ENCODE results near the gene STAT1. TPM values are rescaled to one million over a fixed set of nuclear protein-coding genes. Genes with fewer than 3 reads are reported as not detected.

STAT1 gene
- total RNA-seq, 1 experiment from 2014 or later: 32.5 TPM

- Histone ChIP-seq H4K20me1 (ENCODE audit: insufficient read depth) (no peaks in the 10 kb centered on the region), H3K9me2 (ENCODE audit: insufficient read depth) (no peaks in the 10 kb centered on the region), H3K36me3 (ENCODE audit: low read depth) (no peaks in the 10 kb centered on the region), H3K27me3 (ENCODE audit: insufficient read depth, low read depth) (no peaks in the 10 kb centered on the region), H3K4me2 (no peak overlapping the region), H3K4me1 (replicated peaks; ENCODE audit: insufficient read depth) (0 out of 2 replicates have a peak, but pooled peaks cover 6% of the 10 kb centered on the region), H3K9me3 (ENCODE audit: insufficient read depth, low read depth) (no peaks in the 10 kb centered on the region), H3K79me2 (ENCODE audit: low read depth) (no peaks in the 10 kb centered on the region), H3K27ac (no peak overlapping the region), H3F3A (ENCODE audit: insufficient read depth, low read depth) (no peaks in the 10 kb centered on the region), H2AFZ (no peak overlapping the region), H3K4me3 (no peak overlapping the region)
- POLR2A ChIA-PET (ENCODE audit: unreplicated experiment): no interaction called here
- CTCF ChIA-PET: no interaction called here
- intact Hi-C loops (cut with micrococcal nuclease; ENCODE audit: unreplicated experiment): no loop called here
- TF ChIP-seq, protein P1, sequence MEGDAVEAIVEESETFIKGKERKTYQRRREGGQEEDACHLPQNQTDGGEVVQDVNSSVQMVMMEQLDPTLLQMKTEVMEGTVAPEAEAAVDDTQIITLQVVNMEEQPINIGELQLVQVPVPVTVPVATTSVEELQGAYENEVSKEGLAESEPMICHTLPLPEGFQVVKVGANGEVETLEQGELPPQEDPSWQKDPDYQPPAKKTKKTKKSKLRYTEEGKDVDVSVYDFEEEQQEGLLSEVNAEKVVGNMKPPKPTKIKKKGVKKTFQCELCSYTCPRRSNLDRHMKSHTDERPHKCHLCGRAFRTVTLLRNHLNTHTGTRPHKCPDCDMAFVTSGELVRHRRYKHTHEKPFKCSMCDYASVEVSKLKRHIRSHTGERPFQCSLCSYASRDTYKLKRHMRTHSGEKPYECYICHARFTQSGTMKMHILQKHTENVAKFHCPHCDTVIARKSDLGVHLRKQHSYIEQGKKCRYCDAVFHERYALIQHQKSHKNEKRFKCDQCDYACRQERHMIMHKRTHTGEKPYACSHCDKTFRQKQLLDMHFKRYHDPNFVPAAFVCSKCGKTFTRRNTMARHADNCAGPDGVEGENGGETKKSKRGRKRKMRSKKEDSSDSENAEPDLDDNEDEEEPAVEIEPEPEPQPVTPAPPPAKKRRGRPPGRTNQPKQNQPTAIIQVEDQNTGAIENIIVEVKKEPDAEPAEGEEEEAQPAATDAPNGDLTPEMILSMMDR (conservative IDR thresholded peaks at IDR 0.05): no peak
- TF ChIP-seq EZH2 (IDR thresholded peaks at IDR 0.05; ENCODE audit: low read depth): no peak
- BruUV-seq (replicated peaks): no TSS peak
- no peak for DNase-seq
Measured at GRCh38 chr2:191025135-191025534, 11.2 kb upstream of the STAT1 start.

GRCh38 chr2:191023235-191023679 lies 9.3 kb upstream of the STAT1 start:
- POLR2A ChIA-PET (ENCODE audit: unreplicated experiment): no interaction called here
- Histone ChIP-seq H3K27ac (no peak overlapping the region), H3F3A (ENCODE audit: insufficient read depth, low read depth) (no peaks in the 10 kb centered on the region), H3K27me3 (ENCODE audit: insufficient read depth, low read depth) (no peaks in the 10 kb centered on the region), H3K79me2 (ENCODE audit: low read depth) (no peaks in the 10 kb centered on the region), H3K9me3 (ENCODE audit: insufficient read depth, low read depth) (no peaks in the 10 kb centered on the region; the same call in 1 of the 2 replicates), H3K36me3 (ENCODE audit: low read depth) (no peaks in the 10 kb centered on the region), H3K4me1 (replicated peaks; ENCODE audit: insufficient read depth) (0 out of 2 replicates have a peak, but pooled peaks cover 6% of the 10 kb centered on the region), H4K20me1 (ENCODE audit: insufficient read depth) (no peaks in the 10 kb centered on the region), H3K4me3 (no peak overlapping the region), H3K4me2 (no peak overlapping the region), H2AFZ (no peak overlapping the region), H3K9me2 (ENCODE audit: insufficient read depth) (no peaks in the 10 kb centered on the region)
- DNase-seq: no peak
- intact Hi-C loops (cut with micrococcal nuclease; ENCODE audit: unreplicated experiment): no loop called here
- CTCF ChIA-PET: no interaction called here
- TF ChIP-seq EZH2 (IDR thresholded peaks at IDR 0.05; ENCODE audit: low read depth): no peak
- TF ChIP-seq, protein P1 (conservative IDR thresholded peaks at IDR 0.05): no peak
- BruUV-seq (replicated peaks): no TSS peak

GRCh38 chr2:191020742-191021381 lies 6.9 kb upstream of the STAT1 start:
- no peaks in the 10 kb centered on the region for H3K79me2 ChIP-seq (ENCODE audit: low read depth)
- H3K4me2 ChIP-seq: peak overlapping the region; percentile 98
- H3K9me2 ChIP-seq (ENCODE audit: insufficient read depth): no peaks in the 10 kb centered on the region
- DNase-seq: peak in 1 of 2 experiments; percentile 55
- no peaks in the 10 kb centered on the region for H4K20me1 ChIP-seq (ENCODE audit: insufficient read depth)
- H3K27ac ChIP-seq: peak overlapping the region; percentile 98
- TF ChIP-seq, protein P1 (conservative IDR thresholded peaks at IDR 0.05): no peak
- TF ChIP-seq EZH2 (IDR thresholded peaks at IDR 0.05; ENCODE audit: low read depth): no peak
- CTCF ChIA-PET: no interaction called here
- H3K9me3 ChIP-seq (ENCODE audit: insufficient read depth, low read depth): no peaks in the 10 kb centered on the region; the same call in 1 of the 2 replicates
- POLR2A ChIA-PET (ENCODE audit: unreplicated experiment): interaction anchor here (0.5 kb wide), 1 partner anchor 1142 kb away, joined by 4 read pairs; no protein-coding TSS in a partner anchor
- no peaks in the 10 kb centered on the region for H3K27me3 ChIP-seq (ENCODE audit: insufficient read depth, low read depth)
- peak overlapping the region; percentile 84 for H2AFZ ChIP-seq
- H3K36me3 ChIP-seq (ENCODE audit: low read depth): no peaks in the 10 kb centered on the region
- peak overlapping the region; percentile 87 for H3K4me3 ChIP-seq
- H3K4me1 ChIP-seq (replicated peaks; ENCODE audit: insufficient read depth): 0 out of 2 replicates have a peak, but pooled peaks cover 6% of the 10 kb centered on the region
- no peaks in the 10 kb centered on the region for H3F3A ChIP-seq (ENCODE audit: insufficient read depth, low read depth)
- intact Hi-C loops (cut with micrococcal nuclease; ENCODE audit: unreplicated experiment): no loop called here
- BruUV-seq (replicated peaks): TSS peak; percentile 89
